ENCODE data around the gene ARMS2. TPM values are rescaled to one million over a fixed set of nuclear protein-coding genes. Genes with fewer than 3 reads are reported as not detected.

Gene ARMS2
- polyA plus RNA-seq, 1 of the 3 experiments (the other 2 are of a cell fraction), result not detected

- TF ChIP-seq POLR2AphosphoS5 (IDR thresholded peaks at IDR 0.05; ENCODE audit: low read depth, low read length) (no peak), PBX3 (IDR thresholded peaks at IDR 0.05) (peak; percentile 35; the same call in 1 of the 2 replicates), EZH2phosphoT487 (IDR thresholded peaks at IDR 0.05; ENCODE audit: borderline replicate concordance, low read depth) (no peak), NFIC (IDR thresholded peaks at IDR 0.05; ENCODE audit: borderline replicate concordance) (peak; percentile 91), FOXM1 (IDR thresholded peaks at IDR 0.05; ENCODE audit: low read depth) (no peak), JUND (IDR thresholded peaks at IDR 0.05) (peak; percentile 57), EP300 (IDR thresholded peaks at IDR 0.05; ENCODE audit: borderline replicate concordance in 1 of 2, low read depth in 1 of 2, low read length in 1 of 2) (peak in 1 of 2 experiments; percentile 57; a peak in 1 of 4 replicates)
- TF ChIP-seq, protein P1, sequence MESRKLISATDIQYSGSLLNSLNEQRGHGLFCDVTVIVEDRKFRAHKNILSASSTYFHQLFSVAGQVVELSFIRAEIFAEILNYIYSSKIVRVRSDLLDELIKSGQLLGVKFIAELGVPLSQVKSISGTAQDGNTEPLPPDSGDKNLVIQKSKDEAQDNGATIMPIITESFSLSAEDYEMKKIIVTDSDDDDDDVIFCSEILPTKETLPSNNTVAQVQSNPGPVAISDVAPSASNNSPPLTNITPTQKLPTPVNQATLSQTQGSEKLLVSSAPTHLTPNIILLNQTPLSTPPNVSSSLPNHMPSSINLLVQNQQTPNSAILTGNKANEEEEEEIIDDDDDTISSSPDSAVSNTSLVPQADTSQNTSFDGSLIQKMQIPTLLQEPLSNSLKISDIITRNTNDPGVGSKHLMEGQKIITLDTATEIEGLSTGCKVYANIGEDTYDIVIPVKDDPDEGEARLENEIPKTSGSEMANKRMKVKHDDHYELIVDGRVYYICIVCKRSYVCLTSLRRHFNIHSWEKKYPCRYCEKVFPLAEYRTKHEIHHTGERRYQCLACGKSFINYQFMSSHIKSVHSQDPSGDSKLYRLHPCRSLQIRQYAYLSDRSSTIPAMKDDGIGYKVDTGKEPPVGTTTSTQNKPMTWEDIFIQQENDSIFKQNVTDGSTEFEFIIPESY (IDR thresholded peaks at IDR 0.05; ENCODE audit: borderline replicate concordance, low read depth), result no peak
Measured at GRCh38 chr10:122419876-122420623, 34.4 kb upstream of the ARMS2 start (continued).

DNA sequence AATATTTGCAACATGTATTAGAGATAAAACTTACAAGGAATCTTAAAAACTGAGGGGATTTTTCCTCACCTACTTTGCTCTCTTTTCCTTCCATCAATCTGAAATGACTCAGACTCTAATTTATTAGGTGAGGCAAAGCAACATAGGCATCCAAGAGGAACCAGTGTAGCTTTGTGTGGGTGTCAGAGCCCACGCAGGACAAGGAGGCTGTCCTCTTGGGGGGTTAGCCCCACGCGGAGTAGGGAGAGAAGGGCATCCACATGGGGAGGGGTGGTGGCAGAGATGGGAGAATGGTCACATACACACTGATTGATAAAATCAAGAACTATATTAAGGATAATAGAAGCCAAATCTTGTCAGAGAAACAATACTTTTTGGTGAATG lies 33.8 kb upstream of the ARMS2 start:
- Histone ChIP-seq H3K4me1 (ENCODE audit: control insufficient read depth in 1 of 2, insufficient read depth in 2 of 2, low read depth in 1 of 2, low read length in 1 of 2) (peaks cover 11 to 17% of the 10 kb centered on the region in 2 experiments; a peak in 3 of 4 replicates), H4K20me1 (ENCODE audit: insufficient read depth) (no peaks in the 10 kb centered on the region), H2AFZ (ENCODE audit: low read depth) (no peak overlapping the region), H3K27me3 (ENCODE audit: insufficient read depth) (no peaks in the 10 kb centered on the region), H3K4me3 (ENCODE audit: low read depth in 2 of 2, low read length in 1 of 2) (no peak overlapping the region), H3K36me3 (replicated peaks in 1 of 2; ENCODE audit: control insufficient read depth in 1 of 2, insufficient read depth in 2 of 2, low read length in 1 of 2) (peaks cover 27 to 47% of the 10 kb centered on the region in 2 experiments), H3F3A (replicated peaks; ENCODE audit: insufficient read depth) (peaks cover 32% of the 10 kb centered on the region), H3K9me2 (no peaks in the 10 kb centered on the region), H3K4me2 (peak overlapping the region; percentile 37; the same call in 1 of the 2 replicates), H3K9me3 (no peaks in the 10 kb centered on the region), H3K27ac (ENCODE audit: low read depth in 2 of 2, low read length in 1 of 2) (peak overlapping the region; percentile 64 to 83; a peak in 3 of 4 replicates), H3K9ac (no peak overlapping the region; the same call in 1 of the 2 replicates), H3K79me2 (ENCODE audit: insufficient read depth) (no peaks in the 10 kb centered on the region)
- ChIA-PET CTCF (interaction anchor here (0.7 to 2.7 kb wide), 6 partner anchors 9 to 141 kb away, joined by 3 to 20 read pairs (median 4); no protein-coding TSS in a partner anchor), POLR2A (no interaction called here)
- DNase-seq, result no peak
- TF ChIP-seq CHD2 (IDR thresholded peaks at IDR 0.05; ENCODE audit: low read length, partially characterized antibody) (no peak), SMC3 (IDR thresholded peaks at IDR 0.05; ENCODE audit: low read depth, low read length) (no peak), EZH2phosphoT487 (IDR thresholded peaks at IDR 0.05; ENCODE audit: borderline replicate concordance, low read depth) (no peak)
- 65% methylated on average over 3 of the region's 3 CpGs for WGBS (ENCODE audit: low lambda C conversion rate)
